Mesenchymal stem cell (in vitro differentiated cells and primary cell): ENCODE data around the gene PRKCA.
"Not testable (repeated sequence)": the region's sequence is repeated elsewhere in the genome, so short reads cannot be mapped to it uniquely, and the experiment has no call there.

ENCODE experiments used
- DNase-seq: peaks from one replicate; pipeline ENCODE4 v3.0.0-alpha.2; 2013
- H2AFZ ChIP-seq: one replicate; pipeline ENCODE4 v1.6.1; 2013; ENCODE audit warnings: low read depth, mild to moderate bottlenecking, control low read depth, inconsistent platforms, low read length, moderate library complexity
- H2AK5ac ChIP-seq: 2 replicates; pipeline ENCODE4 v1.6.1; 2013; ENCODE audit warnings: low read length, moderate library complexity, mild to moderate bottlenecking, inconsistent platforms; ENCODE audit not compliant: severe bottlenecking
- H2BK120ac ChIP-seq: one replicate; pipeline ENCODE4 v1.6.1; 2013; ENCODE audit warnings: low read depth, mild to moderate bottlenecking, inconsistent platforms, low read length, moderate library complexity
- H2BK12ac ChIP-seq, 2 experiments: one replicate each; pipeline ENCODE4 v1.6.1; 2013; ENCODE audit warnings: inconsistent platforms in 2 of 2, low read length in 2 of 2, mild to moderate bottlenecking in 2 of 2, moderate library complexity in 2 of 2, control low read depth in 1 of 2
- H2BK15ac ChIP-seq: one replicate; pipeline ENCODE4 v1.6.1; 2013; ENCODE audit warnings: mild to moderate bottlenecking, low read depth, inconsistent platforms; ENCODE audit not compliant: poor library complexity, severe bottlenecking
- H2BK5ac ChIP-seq: 2 replicates; pipeline ENCODE4 v1.6.1; 2013; ENCODE audit warnings: low read depth, mild to moderate bottlenecking, low read length, control low read depth, inconsistent platforms; ENCODE audit not compliant: poor library complexity, severe bottlenecking
- H3K14ac ChIP-seq, 2 experiments: one replicate each; pipeline ENCODE4 v1.6.1; 2013; ENCODE audit warnings: inconsistent platforms in 2 of 2, low read length in 2 of 2, control low read depth in 1 of 2, mild to moderate bottlenecking in 1 of 2, moderate library complexity in 1 of 2
- H3K18ac ChIP-seq, 2 experiments: one replicate each; pipeline ENCODE4 v1.6.1; 2013; ENCODE audit warnings: inconsistent platforms in 2 of 2, low read length in 2 of 2, control low read depth in 1 of 2, low read depth in 1 of 2, mild to moderate bottlenecking in 1 of 2
- H3K23ac ChIP-seq, 2 experiments: one replicate each; pipeline ENCODE4 v1.6.1; 2013; ENCODE audit warnings: inconsistent platforms in 2 of 2, low read length in 2 of 2, mild to moderate bottlenecking in 2 of 2, moderate library complexity in 2 of 2, control low read depth in 1 of 2
- H3K27ac ChIP-seq: 2 replicates; pipeline ENCODE4 v1.5.1; 2013; ENCODE audit warnings: mild to moderate bottlenecking, moderate library complexity, low read length, control low read depth, inconsistent platforms; ENCODE audit not compliant: poor library complexity, severe bottlenecking
- H3K27me3 ChIP-seq, 2 experiments: 2 replicates each; pipeline versions ENCODE4 v1.6.1 to v1.7.0; 2013; ENCODE audit warnings: low read length in 2 of 2, mild to moderate bottlenecking in 2 of 2, moderate library complexity in 2 of 2, control low read depth in 1 of 2, inconsistent platforms in 1 of 2; ENCODE audit not compliant: control insufficient read depth in 1 of 2, insufficient read depth in 1 of 2
- H3K36me3 ChIP-seq, 2 experiments: 2 replicates each; pipeline versions ENCODE4 v1.6.1 to v1.7.0; 2013; ENCODE audit warnings: low read length in 2 of 2, control low read depth in 1 of 2, inconsistent platforms in 1 of 2, low read depth in 1 of 2, mild to moderate bottlenecking in 1 of 2; ENCODE audit not compliant: insufficient read depth in 2 of 2, control insufficient read depth in 1 of 2
- H3K4ac ChIP-seq, 2 experiments: one replicate each; pipeline ENCODE4 v1.6.1; 2013; ENCODE audit warnings: inconsistent platforms in 2 of 2, low read length in 2 of 2, mild to moderate bottlenecking in 2 of 2, moderate library complexity in 2 of 2, control low read depth in 1 of 2, low read depth in 1 of 2
- H3K4me1 ChIP-seq: 2 replicates; pipeline ENCODE4 v1.6.1; 2013; ENCODE audit warnings: low read depth, low read length, control low read depth; ENCODE audit not compliant: control insufficient read depth, insufficient read depth
- H3K4me2 ChIP-seq: 2 replicates; pipeline ENCODE4 v1.6.1; 2013; ENCODE audit warnings: low read length, mild to moderate bottlenecking, inconsistent platforms; ENCODE audit not compliant: poor library complexity, severe bottlenecking
- H3K4me3 ChIP-seq, 2 experiments: 2 replicates each; pipeline versions ENCODE4 v1.5.1 to v1.7.0; 2013; ENCODE audit warnings: low read length in 2 of 2, mild to moderate bottlenecking in 2 of 2, control low read depth in 1 of 2, low read depth in 1 of 2; ENCODE audit not compliant: insufficient read depth in 1 of 2
- H3K79me1 ChIP-seq: replicated peaks from 2 replicates; pipeline ENCODE4 v1.6.1; 2013; ENCODE audit warnings: mild to moderate bottlenecking, control low read depth, low read length, inconsistent platforms; ENCODE audit not compliant: poor library complexity, severe bottlenecking
- H3K9ac ChIP-seq: 2 replicates; pipeline ENCODE4 v1.7.0; 2013; ENCODE audit warnings: mild to moderate bottlenecking, low read length, moderate library complexity
- H3K9me3 ChIP-seq: 2 replicates; pipeline ENCODE4 v1.7.0; 2013; ENCODE audit warnings: mild to moderate bottlenecking, low read length; ENCODE audit not compliant: control insufficient read depth
- H4K8ac ChIP-seq: one replicate; pipeline ENCODE4 v1.6.1; 2013; ENCODE audit warnings: inconsistent platforms, mild to moderate bottlenecking, low read length, moderate library complexity
- H4K91ac ChIP-seq: one replicate; pipeline ENCODE4 v1.6.1; 2013; ENCODE audit warnings: mild to moderate bottlenecking, low read length, inconsistent platforms
- WGBS: methylation state at CpG from one replicate; pipeline ENCODE4 v1.1.7; 2013; ENCODE audit warnings: mixed read lengths; 5-methylcytosine and 5-hydroxymethylcytosine counted together

PRKCA gene

DNA sequence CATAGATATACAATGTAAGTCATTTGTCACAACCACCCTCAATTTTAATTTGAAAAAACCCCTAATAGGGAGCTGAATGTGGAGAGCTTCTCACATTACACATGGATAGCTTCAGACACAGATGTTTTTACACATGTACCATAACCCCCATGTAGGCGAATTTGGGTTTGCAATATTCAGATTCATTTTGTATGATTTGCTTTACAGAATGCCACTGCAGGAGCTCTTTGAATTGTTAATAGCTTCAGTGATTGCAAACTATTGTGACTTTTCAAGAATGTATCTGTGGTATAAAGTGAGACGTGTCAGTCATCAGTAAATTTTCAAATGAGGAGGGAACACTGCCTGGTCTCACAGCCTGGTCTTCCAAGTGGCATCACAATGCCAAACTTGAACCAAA is 419.9 kb downstream of the PRKCA start:
- Histone ChIP-seq H3K79me1 (peaks cover 17% of the 10 kb centered on the region), H2BK120ac (no peak overlapping the region), H2BK15ac (no peak overlapping the region), H3K4me2 (no peak overlapping the region), H3K27me3 (no peaks in the 10 kb centered on the region), H3K9ac (no peak overlapping the region), H3K36me3 (peaks cover 0 to 4% of the 10 kb centered on the region in 2 experiments), H3K4me1 (peaks cover 23% of the 10 kb centered on the region), H3K18ac (no peak overlapping the region), H3K27ac (no peak overlapping the region), H3K23ac (no peak overlapping the region), H4K8ac (no peak overlapping the region), H3K9me3 (no peaks in the 10 kb centered on the region), H4K91ac (no peak overlapping the region), H3K14ac (no peak overlapping the region), H2AK5ac (no peak overlapping the region), H3K4ac (no peak overlapping the region), H2BK5ac (no peak overlapping the region), H2AFZ (no peak overlapping the region), H3K4me3 (no peak overlapping the region), H2BK12ac (no peak overlapping the region)
- WGBS, result 83% methylated on average over 2 of the region's 2 CpGs
- DNase-seq, result no peak

DNA sequence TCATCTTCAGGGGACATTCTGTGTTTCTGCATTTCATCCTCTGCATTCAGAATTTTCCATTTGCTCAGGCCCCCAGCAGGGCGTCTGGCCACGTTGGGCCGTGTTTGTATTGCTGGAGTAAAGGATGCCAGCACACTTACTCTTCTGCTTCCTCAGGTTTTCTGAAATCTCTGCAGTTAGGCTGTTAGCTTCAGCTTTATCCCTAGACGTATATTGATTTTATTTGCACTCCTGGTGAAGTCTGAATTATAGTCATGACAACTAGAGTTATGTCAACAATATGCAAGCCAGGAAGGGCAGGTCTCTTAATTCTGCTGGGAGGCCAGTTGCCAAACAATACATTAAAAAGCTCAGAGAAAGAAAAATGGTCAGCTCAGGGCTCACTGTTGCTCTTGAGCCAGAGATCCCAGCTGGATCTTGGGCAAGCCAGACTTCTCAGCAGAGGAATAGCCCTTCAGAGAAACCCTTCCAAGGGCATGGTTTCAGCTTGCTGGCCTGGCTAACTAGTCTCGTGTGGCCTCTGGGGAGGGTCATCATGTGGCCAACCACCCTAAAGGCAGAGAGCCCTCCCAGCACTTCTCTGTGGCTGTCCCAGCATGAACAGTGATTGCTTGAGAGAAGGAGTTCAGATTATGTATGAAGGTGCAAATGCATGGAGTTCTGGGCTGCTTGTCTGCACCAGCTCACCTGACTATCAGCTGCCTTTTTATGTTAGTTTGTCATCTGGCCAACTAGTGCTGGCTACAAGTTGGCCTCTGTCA is 422.3 kb downstream of the PRKCA start:
- peak overlapping the region; percentile 2 for H3K27ac ChIP-seq
- WGBS, result 46% methylated on average over 5 of the region's 5 CpGs
- no peak overlapping the region for H4K91ac ChIP-seq
- no peak overlapping the region for H3K4ac ChIP-seq
- no peak overlapping the region for H3K14ac ChIP-seq
- H2BK15ac ChIP-seq, result no peak overlapping the region
- no peak overlapping the region for H3K23ac ChIP-seq
- no peak overlapping the region for H3K18ac ChIP-seq
- no peak overlapping the region for H2AK5ac ChIP-seq
- peak; percentile 10 for DNase-seq
- H3K4me3 ChIP-seq, result no peak overlapping the region
- no peak overlapping the region for H2BK5ac ChIP-seq
- no peaks in the 10 kb centered on the region for H3K27me3 ChIP-seq
- peak overlapping the region; percentile 21 for H3K9ac ChIP-seq
- peaks cover 23% of the 10 kb centered on the region for H3K79me1 ChIP-seq
- H2AFZ ChIP-seq, result no peak overlapping the region
- H2BK12ac ChIP-seq, result no peak overlapping the region
- no peaks in the 10 kb centered on the region for H3K9me3 ChIP-seq
- no peak overlapping the region for H2BK120ac ChIP-seq
- no peak overlapping the region for H3K4me2 ChIP-seq
- H3K36me3 ChIP-seq, result peaks cover 0 to 4% of the 10 kb centered on the region in 2 experiments
- peaks cover 23% of the 10 kb centered on the region for H3K4me1 ChIP-seq
- H4K8ac ChIP-seq, result no peak overlapping the region

- not testable (repeated sequence) for H2BK120ac ChIP-seq, H3K9ac ChIP-seq
- 97% methylated on average over 4 of the region's 4 CpGs for WGBS
Measured at GRCh38 chr17:66725438-66725837, 423.0 kb downstream of the PRKCA start.

DNA sequence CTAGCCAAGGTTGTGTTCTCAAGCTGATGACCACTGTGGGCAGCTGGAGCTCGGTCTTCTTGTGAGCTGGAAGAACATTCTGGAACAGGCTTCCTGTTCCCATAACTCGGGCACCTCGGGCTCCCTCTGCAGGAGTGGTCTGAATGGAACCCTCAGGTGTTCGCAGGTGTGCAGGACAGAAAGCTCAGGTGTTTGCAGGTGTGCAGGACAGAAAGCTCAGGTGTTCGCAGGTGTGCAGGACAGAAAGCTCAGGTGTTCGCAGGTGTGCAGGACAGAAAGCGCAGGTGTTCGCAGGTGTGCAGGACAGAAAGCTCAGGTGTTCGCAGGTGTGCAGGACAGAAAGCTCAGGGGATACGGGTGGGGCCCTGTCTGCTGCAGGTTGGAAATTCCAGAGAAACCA is 423.5 kb downstream of the PRKCA start:
- H3K4me1 ChIP-seq, result peaks cover 21% of the 10 kb centered on the region
- no peak overlapping the region for H2AFZ ChIP-seq
- H3K36me3 ChIP-seq, result peaks cover 0 to 4% of the 10 kb centered on the region in 2 experiments
- H3K79me1 ChIP-seq, result peaks cover 28% of the 10 kb centered on the region
- H2BK15ac ChIP-seq, result no peak overlapping the region
- no peak overlapping the region for H4K8ac ChIP-seq
- DNase-seq, result no peak
- no peaks in the 10 kb centered on the region for H3K27me3 ChIP-seq
- no peak overlapping the region for H3K27ac ChIP-seq
- H3K9ac ChIP-seq, result no peak overlapping the region
- H2BK12ac ChIP-seq, result no peak overlapping the region
- no peak overlapping the region for H3K23ac ChIP-seq
- H2BK5ac ChIP-seq, result no peak overlapping the region
- no peak overlapping the region for H3K18ac ChIP-seq
- no peak overlapping the region for H2BK120ac ChIP-seq
- H2AK5ac ChIP-seq, result no peak overlapping the region
- H3K14ac ChIP-seq, result no peak overlapping the region
- H3K4ac ChIP-seq, result no peak overlapping the region
- H3K4me2 ChIP-seq, result no peak overlapping the region
- 94% methylated on average over 10 of the region's 10 CpGs for WGBS
- H3K4me3 ChIP-seq, result no peak overlapping the region
- H4K91ac ChIP-seq, result peak overlapping the region; percentile 31
- H3K9me3 ChIP-seq, result no peaks in the 10 kb centered on the region

More at GRCh38 chr17:66725438-66725837, 423.0 kb downstream of the PRKCA start:
- H3K36me3 ChIP-seq, H3K18ac ChIP-seq, H2AFZ ChIP-seq, H3K27ac ChIP-seq, H3K14ac ChIP-seq, H3K9me3 ChIP-seq, H3K4me2 ChIP-seq, H3K4me3 ChIP-seq, H2AK5ac ChIP-seq, H3K23ac ChIP-seq, H4K91ac ChIP-seq, H3K4ac ChIP-seq, H2BK5ac ChIP-seq, H4K8ac ChIP-seq, DNase-seq, H3K27me3 ChIP-seq, H2BK15ac ChIP-seq, H2BK12ac ChIP-seq: not testable (repeated sequence)
- Histone ChIP-seq H3K4me1 (peaks cover 21% of the 10 kb centered on the region), H3K79me1 (peaks cover 27% of the 10 kb centered on the region)
